Right lobe of liver (tissue), 6 donors: Measurements from ENCODE around the gene RAB8A. TPM values are rescaled to one million over a fixed set of nuclear protein-coding genes. Genes with fewer than 3 reads are reported as not detected.

ENCODE experiments used
- ATAC-seq, 4 donors: fragments of 200-7000 bp; cut with Tn5 transposase; one replicate each; pipeline ENCODE4 v1.9.1; 2020; ENCODE audit warnings: mild to moderate bottlenecking in 4 of 4, moderate library complexity in 4 of 4
- DNase-seq, 3 donors: peaks; one replicate each; pipeline ENCODE4 v3.0.0-alpha.2; 2020
- H3K27ac ChIP-seq, 3 donors: fragments of 200-600 bp; one replicate each; pipeline ENCODE4 v1.8.0; 2022
- H3K27me3 ChIP-seq, 2 donors: fragments of 200-600 bp; one replicate each; pipeline ENCODE4 v1.8.0; 2022
- H3K36me3 ChIP-seq, 4 donors: fragments of 200-600 bp; sonication (generic) in 1 of 4; one replicate each; pipeline versions ENCODE4 v1.5.1 to v1.8.0; 2017 to 2022; ENCODE audit warnings: control low read depth in 1 of 4
- H3K4me1 ChIP-seq, 4 donors: fragments of 200-600 bp; sonication (generic) in 1 of 4; one replicate each; pipeline versions ENCODE4 v1.5.1 to v1.8.0; 2017 to 2022; ENCODE audit warnings: control low read depth in 1 of 4
- H3K4me3 ChIP-seq, 3 donors: fragments of 200-600 bp; one replicate each; pipeline ENCODE4 v1.8.0; 2022
- H3K9me3 ChIP-seq, 4 donors: fragments of 200-600 bp; sonication (generic) in 1 of 4; one replicate each; pipeline versions ENCODE4 v1.5.1 to v1.8.0; 2017 to 2022; ENCODE audit warnings: control low read depth in 1 of 4
- POLR2A ChIP-seq: fragments of 450-650 bp; IDR thresholded peaks from one replicate; pipeline ENCODE4 v1.6.1; 2017; ENCODE audit warnings: antibody characterized with exemption, mild to moderate bottlenecking
- WGBS: methylation state at CpG from one replicate; pipeline ENCODE4 v1.1.6; 2018; ENCODE audit warnings: low coverage, low lambda C conversion rate; ENCODE audit not compliant: insufficient coverage; ENCODE audit errors: missing lambda C conversion rate; 5-methylcytosine and 5-hydroxymethylcytosine counted together
- intact Hi-C, 2 donors: fragments of 100-400 bp; cut with DNase I; formaldehyde crosslinking; loops; one replicate each; pipeline versions ENCODE4 v1.11.2 to v1.14.1; 2022
- total RNA-seq, 6 experiments: library from RNA; depleted of rRNA in 2 of 6; stranded (reverse); fragments of >200 nt in 2 of 6; fragmentation: NEBNext Ultra II Directional in 3 of 6; extraction: Animal tissue kit (Norgen Biotek cat#: 25700) in 3 of 6; gene quantifications; one replicate each; pipeline versions ENCODE4 v1.1.0 to v1.2.4, GENCODE V29; 2016 to 2023
- TF ChIP-seq, protein P1 (sequence below), 4 donors: fragments of 200-600 bp in 3 of 4; fragments of 450-650 bp in 1 of 4; IDR thresholded peaks; one replicate each; pipeline versions ENCODE4 v1.5.1 to v1.8.0; 2016 to 2022; ENCODE audit warnings: antibody characterized with exemption in 4 of 4, mild to moderate bottlenecking in 2 of 4
- donor health status: DM: no; HTN: yes; CAD: no.
- donor health status: DM: no; HTN: no; CAD: no.
- donor health status: DM: no; HTN: no; CAD: no.
- donor health status: DM: no; HTN: yes; CAD: no.
- donor health status: DM: no; HTN: yes; CAD: no.

The RAB8A gene
- total RNA-seq, 6 experiments from 2014 or later, result 59.5 to 88.4 (median 72.5) TPM

DNA sequence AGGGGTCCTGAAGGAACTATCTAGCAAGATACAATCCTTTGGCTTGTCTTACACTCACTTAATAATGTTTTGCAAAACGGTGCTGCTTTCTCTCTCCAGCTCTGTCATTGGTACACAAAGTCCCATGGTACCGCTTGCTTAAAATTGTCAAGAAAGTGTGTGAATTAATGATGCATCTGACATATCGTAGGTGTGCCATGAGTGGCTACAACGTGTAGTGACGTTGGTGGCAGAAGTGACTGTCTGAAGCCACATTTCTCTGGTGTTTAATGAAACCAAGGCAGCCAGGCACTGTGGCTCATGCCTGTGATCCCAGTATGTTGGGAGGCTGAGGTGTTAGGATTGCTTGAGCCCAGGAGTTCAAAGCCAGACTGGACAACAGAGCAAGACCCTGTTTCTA, 34.4 kb downstream of the RAB8A start:
- intact Hi-C loops, result no loop called here
- H3K4me1 ChIP-seq, result no peaks in the 10 kb centered on the region
- no peaks in the 10 kb centered on the region for H3K36me3 ChIP-seq
- 70% methylated on average over 5 of the region's 5 CpGs for WGBS
- no peak overlapping the region for H3K4me3 ChIP-seq
- no peak overlapping the region for H3K27ac ChIP-seq
- TF ChIP-seq POLR2A, result no peak
- TF ChIP-seq, protein P1, sequence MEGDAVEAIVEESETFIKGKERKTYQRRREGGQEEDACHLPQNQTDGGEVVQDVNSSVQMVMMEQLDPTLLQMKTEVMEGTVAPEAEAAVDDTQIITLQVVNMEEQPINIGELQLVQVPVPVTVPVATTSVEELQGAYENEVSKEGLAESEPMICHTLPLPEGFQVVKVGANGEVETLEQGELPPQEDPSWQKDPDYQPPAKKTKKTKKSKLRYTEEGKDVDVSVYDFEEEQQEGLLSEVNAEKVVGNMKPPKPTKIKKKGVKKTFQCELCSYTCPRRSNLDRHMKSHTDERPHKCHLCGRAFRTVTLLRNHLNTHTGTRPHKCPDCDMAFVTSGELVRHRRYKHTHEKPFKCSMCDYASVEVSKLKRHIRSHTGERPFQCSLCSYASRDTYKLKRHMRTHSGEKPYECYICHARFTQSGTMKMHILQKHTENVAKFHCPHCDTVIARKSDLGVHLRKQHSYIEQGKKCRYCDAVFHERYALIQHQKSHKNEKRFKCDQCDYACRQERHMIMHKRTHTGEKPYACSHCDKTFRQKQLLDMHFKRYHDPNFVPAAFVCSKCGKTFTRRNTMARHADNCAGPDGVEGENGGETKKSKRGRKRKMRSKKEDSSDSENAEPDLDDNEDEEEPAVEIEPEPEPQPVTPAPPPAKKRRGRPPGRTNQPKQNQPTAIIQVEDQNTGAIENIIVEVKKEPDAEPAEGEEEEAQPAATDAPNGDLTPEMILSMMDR (IDR thresholded peaks at IDR 0.05), result no peak
- no peaks in the 10 kb centered on the region for H3K27me3 ChIP-seq
- H3K9me3 ChIP-seq, result no peaks in the 10 kb centered on the region
- DNase-seq, result no peak
- no peak for ATAC-seq

DNA sequence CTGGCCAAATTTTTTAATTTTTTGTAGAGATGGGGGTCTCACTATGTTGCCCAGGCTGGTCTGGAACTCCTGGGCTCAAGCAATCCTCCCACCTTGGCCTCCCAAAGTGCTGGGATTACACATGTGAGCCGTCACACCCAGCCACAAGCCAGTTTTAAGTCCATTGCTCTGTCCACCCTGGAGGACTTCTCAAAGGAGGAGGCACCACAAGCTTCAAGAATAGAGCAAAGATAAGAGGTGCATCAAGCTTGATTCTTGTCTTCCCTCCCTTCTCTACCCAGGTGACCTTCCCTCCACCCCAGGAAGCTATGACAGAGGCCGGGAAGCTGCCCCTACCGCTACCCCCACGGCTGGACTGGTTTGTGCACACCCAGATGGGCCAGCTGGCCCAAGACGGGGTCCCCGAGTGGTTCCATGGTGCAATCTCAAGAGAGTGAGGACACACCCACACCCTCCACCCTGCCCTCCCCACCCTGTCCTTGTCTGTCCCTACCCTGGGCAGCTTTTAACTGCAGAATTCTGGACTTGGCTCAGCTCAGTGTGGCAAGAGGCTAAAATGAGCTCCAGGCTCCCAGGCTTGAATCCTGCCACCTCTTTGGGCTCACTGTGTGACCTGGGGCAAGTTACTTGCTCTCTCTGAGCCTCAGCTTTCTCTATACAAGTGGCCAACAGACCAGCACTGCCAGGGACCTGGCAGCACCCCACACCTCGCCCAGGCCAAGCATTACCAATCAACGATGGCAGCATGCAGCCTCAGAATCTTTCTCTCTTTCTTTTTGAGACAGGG, 36.9 kb downstream of the RAB8A start:
- Histone ChIP-seq H3K4me1 (no peaks in the 10 kb centered on the region), H3K27ac (no peak overlapping the region), H3K36me3 (no peaks in the 10 kb centered on the region), H3K4me3 (no peak overlapping the region), H3K27me3 (no peaks in the 10 kb centered on the region), H3K9me3 (no peaks in the 10 kb centered on the region)
- intact Hi-C loops, result no loop called here
- DNase-seq (no peak), ATAC-seq (peak in 1 of 4 donors; percentile 23)
- TF ChIP-seq POLR2A, result no peak
- TF ChIP-seq, protein P1 (IDR thresholded peaks at IDR 0.05), result no peak
- WGBS, result 50% methylated on average over 3 of the region's 8 CpGs

DNA sequence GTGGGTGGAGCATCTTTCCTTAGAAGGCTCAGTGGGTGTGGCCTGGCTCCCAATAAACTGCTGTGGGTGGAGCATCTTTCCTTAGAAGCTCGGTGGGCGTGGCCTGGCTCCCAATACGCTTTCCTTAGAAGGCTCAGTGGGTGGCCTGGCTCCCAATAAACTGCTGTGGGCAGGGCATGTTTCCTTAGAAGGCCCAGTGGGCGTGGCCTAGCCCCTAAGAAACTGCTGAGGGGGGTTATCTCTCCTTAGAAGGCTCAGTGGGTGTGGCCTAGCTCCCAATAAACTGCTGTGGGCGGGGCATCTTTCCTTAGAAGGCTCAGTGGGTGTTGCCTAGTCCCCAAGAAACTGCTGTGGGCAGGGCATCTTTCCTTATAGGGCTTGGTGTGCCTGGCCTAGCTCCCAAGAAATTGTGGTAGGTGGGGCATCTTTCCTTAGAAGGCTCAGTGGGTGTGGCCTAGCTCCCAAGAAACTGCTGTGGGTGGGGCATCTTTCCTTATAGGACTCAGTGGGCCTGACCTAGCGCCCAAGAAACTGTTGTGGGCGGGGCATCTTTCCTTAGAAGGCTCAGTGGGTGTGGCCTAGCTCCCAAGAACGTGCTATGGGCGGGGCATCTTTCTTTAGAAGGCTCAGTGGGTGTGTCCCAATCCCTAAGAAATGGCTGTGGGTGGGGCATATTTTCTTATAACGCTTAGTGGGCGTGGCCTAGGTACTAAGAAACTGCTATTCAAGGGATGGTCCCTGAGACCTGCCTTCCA, 42.1 kb downstream of the RAB8A start:
- no peaks in the 10 kb centered on the region for H3K4me1 ChIP-seq
- no peak for ATAC-seq
- WGBS, result 33% methylated on average over 3 of the region's 11 CpGs
- no peak for DNase-seq
- intact Hi-C loops, result no loop called here
- H3K36me3 ChIP-seq, result no peaks in the 10 kb centered on the region
- H3K27me3 ChIP-seq, result no peaks in the 10 kb centered on the region
- TF ChIP-seq, protein P1 (IDR thresholded peaks at IDR 0.05), result no peak
- TF ChIP-seq POLR2A, result no peak
- H3K4me3 ChIP-seq, result no peak overlapping the region
- H3K27ac ChIP-seq, result no peak overlapping the region
- H3K9me3 ChIP-seq, result no peaks in the 10 kb centered on the region

DNA sequence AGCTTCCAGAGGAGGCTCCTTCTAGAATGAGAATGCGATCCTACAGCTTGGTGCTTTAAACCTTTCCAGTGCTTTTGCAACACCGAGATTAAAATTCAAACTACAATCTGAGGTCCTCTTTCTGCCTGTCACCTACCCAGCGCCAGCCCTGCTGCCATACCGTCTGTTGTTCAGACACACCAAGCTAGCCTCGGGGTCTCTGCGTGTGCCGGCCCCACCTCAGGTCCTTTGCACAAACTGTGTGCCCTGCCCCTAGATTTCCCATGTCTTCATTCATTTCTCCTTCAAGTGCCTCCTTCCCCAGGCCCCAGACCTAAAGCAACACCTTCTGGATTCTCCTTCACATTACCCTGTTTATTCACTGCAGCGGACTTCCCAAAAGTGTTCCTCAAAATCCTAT, 42.9 kb downstream of the RAB8A start:
- intact Hi-C loops, result no loop called here
- Histone ChIP-seq H3K27ac (no peak overlapping the region), H3K4me3 (no peak overlapping the region), H3K36me3 (no peaks in the 10 kb centered on the region), H3K4me1 (no peaks in the 10 kb centered on the region), H3K9me3 (no peaks in the 10 kb centered on the region), H3K27me3 (no peaks in the 10 kb centered on the region)
- WGBS, result 94% methylated on average over 5 of the region's 8 CpGs
- TF ChIP-seq POLR2A, result no peak
- TF ChIP-seq, protein P1 (IDR thresholded peaks at IDR 0.05), result no peak
- DNase-seq (no peak), ATAC-seq (no peak)
